ENCODE measurements around the gene ARHGAP32.

GRCh38 chr11:128942817-128943427, 249.2 kb downstream of the ARHGAP32 start, which contains the start of gene TP53AIP1:
- no peak for TF ChIP-seq CTCF (conservative IDR thresholded peaks at IDR 0.05; ENCODE audit: low read length)
- TF ChIP-seq EZH2phosphoT487 (IDR thresholded peaks at IDR 0.05; ENCODE audit: borderline replicate concordance, low read depth, low read length), result no peak
